Ureter (tissue), 1 donor: Measurements from ENCODE around the gene CHN1. TPM values are rescaled to one million over a fixed set of nuclear protein-coding genes. Genes with fewer than 3 reads are reported as not detected.

Experiments
- DNase-seq: peaks from one replicate; pipeline ENCODE4 v3.0.0-alpha.2; 2020; ENCODE audit warnings: low spot score
- total RNA-seq: library from RNA; stranded (reverse); gene quantifications from one replicate; pipeline ENCODE4 v1.2.4, GENCODE V29; 2023
- donor health status: DM: yes; HTN: yes; CAD: no.

The CHN1 gene
- total RNA-seq, 1 donor from 2014 or later = 13.4 TPM

- DNase-seq = no peak
Observed at GRCh38 chr2:175010848-175011254, 5.7 kb upstream of the CHN1 start.

GRCh38 chr2:175009917-175010621 lies 4.9 kb upstream of the CHN1 start:
- no peak for DNase-seq

GRCh38 chr2:175008801-175009495 lies 3.8 kb upstream of the CHN1 start:
- DNase-seq = no peak

- no peak for DNase-seq
Observed at GRCh38 chr2:175008009-175008408, 2.8 kb upstream of the CHN1 start.

GRCh38 chr2:175007510-175007909 lies 2.3 kb upstream of the CHN1 start:
- no peak for DNase-seq

GRCh38 chr2:175006281-175006680 lies 1.1 kb upstream of the CHN1 start:
- no peak for DNase-seq

GRCh38 chr2:175005733-175006264 lies 618 bp upstream of the CHN1 start:
- no peak for DNase-seq

- no peak for DNase-seq
Observed at GRCh38 chr2:175004730-175004979, 526 bp downstream of the CHN1 start.

GRCh38 chr2:175003875-175004729 lies 1.1 kb downstream of the CHN1 start:
- DNase-seq = no peak

- no peak for DNase-seq
Observed at GRCh38 chr2:175002547-175003274, 2.5 kb downstream of the CHN1 start.

GRCh38 chr2:175001566-175001965 lies 3.6 kb downstream of the CHN1 start:
- DNase-seq = no peak

- no peak for DNase-seq
Observed at GRCh38 chr2:174997110-174997509, 8.1 kb downstream of the CHN1 start.

- no peak for DNase-seq
Observed at GRCh38 chr2:174996622-174997021, 8.6 kb downstream of the CHN1 start.

- no peak for DNase-seq
Observed at GRCh38 chr2:174994381-174994780, 10.8 kb downstream of the CHN1 start.

GRCh38 chr2:174992886-174993285 lies 12.3 kb downstream of the CHN1 start:
- no peak for DNase-seq

GRCh38 chr2:174985614-174986013 lies 19.6 kb downstream of the CHN1 start:
- DNase-seq = no peak

- DNase-seq = no peak
Observed at GRCh38 chr2:174984561-174984960, 20.6 kb downstream of the CHN1 start.

GRCh38 chr2:174981331-174981730 lies 23.9 kb downstream of the CHN1 start:
- DNase-seq = no peak

- DNase-seq = no peak
Observed at GRCh38 chr2:174979996-174980395, 25.2 kb downstream of the CHN1 start.

- DNase-seq = no peak
Observed at GRCh38 chr2:174977364-174977763, 27.8 kb downstream of the CHN1 start.

GRCh38 chr2:174974131-174974530 lies 31.1 kb downstream of the CHN1 start:
- DNase-seq = no peak

GRCh38 chr2:174972924-174973323 lies 32.3 kb downstream of the CHN1 start:
- no peak for DNase-seq
